ENCODE data around the gene GKN1. TPM values are rescaled to one million over a fixed set of nuclear protein-coding genes. Genes with fewer than 3 reads are reported as not detected.

The GKN1 gene
- total RNA-seq, 1 experiment from 2014 or later = not detected

Other genes with a start within 250 kb of the GKN1 start
- gene ARHGAP25, start 239.8 kb upstream of the GKN1 start, total RNA-seq (2014; rRNA removed; shearing (Covaris generic)) = not detected in 2 replicates
- not detected in 2 replicates for gene BMP10, start 103.2 kb upstream of the GKN1 start, total RNA-seq (2014; rRNA removed; shearing (Covaris generic))
- gene GKN2, start 21.7 kb upstream of the GKN1 start, total RNA-seq (2014; rRNA removed; shearing (Covaris generic)) = not detected in 2 replicates
- 32.8 and 40.4 TPM in 2 replicates for gene ANTXR1, start 38.5 kb downstream of the GKN1 start, total RNA-seq (2014; rRNA removed; shearing (Covaris generic))

Measured in HT1080 (cell line).